ENCODE data around the gene DNM3. TPM values are rescaled to one million over a fixed set of nuclear protein-coding genes. Genes with fewer than 3 reads are reported as not detected.

DNM3 gene
- total and polyA plus RNA-seq, 10 of the 15 experiments (the other 5 are each of a cell fraction or from before 2014, with no cell fraction given), result 0.03 to 1.5 (median 0.08) TPM; not detected in 3

DNA sequence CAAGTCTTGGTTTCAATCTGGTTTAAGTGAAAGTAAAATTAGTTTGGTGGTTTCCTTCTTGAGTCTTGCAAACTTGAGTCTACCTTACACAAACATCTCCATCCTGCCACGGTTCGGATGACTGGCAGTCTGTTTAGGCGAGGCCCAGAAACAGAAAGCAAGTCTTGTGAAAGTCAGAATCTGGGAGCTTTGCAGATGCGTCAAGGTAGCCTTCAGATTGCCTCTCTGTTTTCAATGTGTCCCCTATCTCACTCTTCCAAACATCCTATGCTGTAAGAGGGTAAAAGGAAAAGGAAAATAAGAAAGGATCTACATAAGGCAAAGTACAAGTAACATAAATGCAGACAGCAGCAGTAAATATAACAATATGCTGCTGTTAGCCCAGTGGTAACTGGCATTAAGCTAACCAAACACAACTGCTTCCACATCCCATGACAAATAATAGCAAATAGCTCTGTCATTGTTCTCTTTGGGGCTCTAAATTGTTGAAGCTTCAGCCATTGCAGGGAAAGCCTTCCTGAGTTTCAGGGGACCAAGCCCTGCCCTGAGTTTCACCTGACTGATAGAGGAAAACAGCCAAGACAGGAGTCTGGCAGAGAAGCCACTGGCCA is 552.9 kb downstream of the DNM3 start (continued):
- TF ChIP-seq, protein P1, sequence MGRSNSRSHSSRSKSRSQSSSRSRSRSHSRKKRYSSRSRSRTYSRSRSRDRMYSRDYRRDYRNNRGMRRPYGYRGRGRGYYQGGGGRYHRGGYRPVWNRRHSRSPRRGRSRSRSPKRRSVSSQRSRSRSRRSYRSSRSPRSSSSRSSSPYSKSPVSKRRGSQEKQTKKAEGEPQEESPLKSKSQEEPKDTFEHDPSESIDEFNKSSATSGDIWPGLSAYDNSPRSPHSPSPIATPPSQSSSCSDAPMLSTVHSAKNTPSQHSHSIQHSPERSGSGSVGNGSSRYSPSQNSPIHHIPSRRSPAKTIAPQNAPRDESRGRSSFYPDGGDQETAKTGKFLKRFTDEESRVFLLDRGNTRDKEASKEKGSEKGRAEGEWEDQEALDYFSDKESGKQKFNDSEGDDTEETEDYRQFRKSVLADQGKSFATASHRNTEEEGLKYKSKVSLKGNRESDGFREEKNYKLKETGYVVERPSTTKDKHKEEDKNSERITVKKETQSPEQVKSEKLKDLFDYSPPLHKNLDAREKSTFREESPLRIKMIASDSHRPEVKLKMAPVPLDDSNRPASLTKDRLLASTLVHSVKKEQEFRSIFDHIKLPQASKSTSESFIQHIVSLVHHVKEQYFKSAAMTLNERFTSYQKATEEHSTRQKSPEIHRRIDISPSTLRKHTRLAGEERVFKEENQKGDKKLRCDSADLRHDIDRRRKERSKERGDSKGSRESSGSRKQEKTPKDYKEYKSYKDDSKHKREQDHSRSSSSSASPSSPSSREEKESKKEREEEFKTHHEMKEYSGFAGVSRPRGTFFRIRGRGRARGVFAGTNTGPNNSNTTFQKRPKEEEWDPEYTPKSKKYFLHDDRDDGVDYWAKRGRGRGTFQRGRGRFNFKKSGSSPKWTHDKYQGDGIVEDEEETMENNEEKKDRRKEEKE (IDR thresholded peaks at IDR 0.05), result no peak
- TF ChIP-seq IRF4 (IDR thresholded peaks at IDR 0.05; ENCODE audit: low read depth, low read length), result peak; percentile 56; the same call in 1 of the 2 replicates
- TF ChIP-seq PBX3 (IDR thresholded peaks at IDR 0.05; ENCODE audit: insufficient replicate concordance, low read depth, low read length), result peak; percentile 84
- no peak for TF ChIP-seq MYC (IDR thresholded peaks at IDR 0.05; ENCODE audit: insufficient read depth, insufficient read length, insufficient replicate concordance, low read length, severe bottlenecking)
- no peak for TF ChIP-seq TAF1 (IDR thresholded peaks at IDR 0.05; ENCODE audit: borderline replicate concordance, low read depth, low read length)
- no peak for TF ChIP-seq RELA (IDR thresholded peaks at IDR 0.05; ENCODE audit: borderline replicate concordance, partially characterized antibody)
- TF ChIP-seq PKNOX1 (IDR thresholded peaks at IDR 0.05), result peak; percentile 96
- no peak for TF ChIP-seq SPI1 (IDR thresholded peaks at IDR 0.05; ENCODE audit: borderline replicate concordance, insufficient read depth, low read depth, low read length)
- TF ChIP-seq, protein P2, sequence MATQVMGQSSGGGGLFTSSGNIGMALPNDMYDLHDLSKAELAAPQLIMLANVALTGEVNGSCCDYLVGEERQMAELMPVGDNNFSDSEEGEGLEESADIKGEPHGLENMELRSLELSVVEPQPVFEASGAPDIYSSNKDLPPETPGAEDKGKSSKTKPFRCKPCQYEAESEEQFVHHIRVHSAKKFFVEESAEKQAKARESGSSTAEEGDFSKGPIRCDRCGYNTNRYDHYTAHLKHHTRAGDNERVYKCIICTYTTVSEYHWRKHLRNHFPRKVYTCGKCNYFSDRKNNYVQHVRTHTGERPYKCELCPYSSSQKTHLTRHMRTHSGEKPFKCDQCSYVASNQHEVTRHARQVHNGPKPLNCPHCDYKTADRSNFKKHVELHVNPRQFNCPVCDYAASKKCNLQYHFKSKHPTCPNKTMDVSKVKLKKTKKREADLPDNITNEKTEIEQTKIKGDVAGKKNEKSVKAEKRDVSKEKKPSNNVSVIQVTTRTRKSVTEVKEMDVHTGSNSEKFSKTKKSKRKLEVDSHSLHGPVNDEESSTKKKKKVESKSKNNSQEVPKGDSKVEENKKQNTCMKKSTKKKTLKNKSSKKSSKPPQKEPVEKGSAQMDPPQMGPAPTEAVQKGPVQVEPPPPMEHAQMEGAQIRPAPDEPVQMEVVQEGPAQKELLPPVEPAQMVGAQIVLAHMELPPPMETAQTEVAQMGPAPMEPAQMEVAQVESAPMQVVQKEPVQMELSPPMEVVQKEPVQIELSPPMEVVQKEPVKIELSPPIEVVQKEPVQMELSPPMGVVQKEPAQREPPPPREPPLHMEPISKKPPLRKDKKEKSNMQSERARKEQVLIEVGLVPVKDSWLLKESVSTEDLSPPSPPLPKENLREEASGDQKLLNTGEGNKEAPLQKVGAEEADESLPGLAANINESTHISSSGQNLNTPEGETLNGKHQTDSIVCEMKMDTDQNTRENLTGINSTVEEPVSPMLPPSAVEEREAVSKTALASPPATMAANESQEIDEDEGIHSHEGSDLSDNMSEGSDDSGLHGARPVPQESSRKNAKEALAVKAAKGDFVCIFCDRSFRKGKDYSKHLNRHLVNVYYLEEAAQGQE (IDR thresholded peaks at IDR 0.05; ENCODE audit: low read depth, low read length), result no peak
- TF ChIP-seq HCFC1 (IDR thresholded peaks at IDR 0.05; ENCODE audit: low read length), result no peak
- TF ChIP-seq MAX (IDR thresholded peaks at IDR 0.05; ENCODE audit: low read depth, low read length), result no peak
- TF ChIP-seq TBL1XR1 (IDR thresholded peaks at IDR 0.05; ENCODE audit: low read depth, low read length), result 0 out of 2 replicates have a peak, but pooled peaks have one; percentile 33
- TF ChIP-seq EGR1 (IDR thresholded peaks at IDR 0.05; ENCODE audit: borderline replicate concordance in 1 of 2, low read depth in 2 of 2, low read length in 2 of 2), result no peak
- no peak for TF ChIP-seq ZZZ3 (IDR thresholded peaks at IDR 0.05; ENCODE audit: control insufficient read depth, insufficient read length, low read depth)
- 0 out of 2 replicates have a peak, but pooled peaks have one; percentile 36 for TF ChIP-seq LARP7 (IDR thresholded peaks at IDR 0.05)
- no peak for TF ChIP-seq CHD1 (IDR thresholded peaks at IDR 0.05; ENCODE audit: low read depth, low read length)
- TF ChIP-seq CHD4 (IDR thresholded peaks at IDR 0.05), result no peak
- peak; percentile 19; the same call in 1 of the 2 replicates for TF ChIP-seq POLR2A (IDR thresholded peaks at IDR 0.05; ENCODE audit: low read depth, low read length)
- peak; percentile 66 for TF ChIP-seq RUNX3 (IDR thresholded peaks at IDR 0.05; ENCODE audit: low read length)
- TF ChIP-seq TCF12 (IDR thresholded peaks at IDR 0.05; ENCODE audit: low read depth, low read length), result no peak
- TF ChIP-seq JUNB (IDR thresholded peaks at IDR 0.05), result no peak
- TF ChIP-seq ETV6 (conservative IDR thresholded peaks at IDR 0.05 in 1 of 2, IDR thresholded peaks at IDR 0.05 in 1 of 2; ENCODE audit: borderline replicate concordance in 1 of 2, low read depth in 1 of 2), result peak in 1 of 2 experiments; percentile 41; a peak in 1 of 4 replicates

Data from GM12878 (cell line).